ENCODE measurements around the gene CEACAM5. TPM values are rescaled to one million over a fixed set of nuclear protein-coding genes. Genes with fewer than 3 reads are reported as not detected.

The CEACAM5 gene
- total and polyA plus RNA-seq, 2 of the 4 experiments (the other 2 are of a cell fraction) = not detected

DNA sequence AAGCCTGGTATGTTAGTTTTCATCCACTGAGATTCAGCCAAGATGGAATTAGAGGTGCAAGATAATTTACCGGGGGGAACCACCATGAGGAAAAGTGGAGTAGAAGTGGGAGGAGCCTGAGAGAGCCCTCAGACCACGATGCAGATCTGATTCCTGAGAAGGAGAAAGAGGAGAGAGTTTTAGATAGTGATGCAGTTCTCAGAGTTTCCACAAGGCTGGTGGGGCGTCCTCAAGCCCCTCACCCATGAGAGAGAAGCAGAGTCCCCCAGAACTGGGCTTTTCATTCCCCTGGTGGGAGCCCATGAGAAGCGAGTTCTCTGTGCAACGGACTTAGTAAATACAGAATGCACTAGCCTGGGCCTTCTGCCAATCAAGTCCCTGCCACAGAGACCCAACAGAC, 18.1 kb downstream of the CEACAM5 start:
- H3K23ac ChIP-seq (ENCODE audit: low read depth, low read length) = no peak overlapping the region
- no peak overlapping the region for H3K4me3 ChIP-seq (ENCODE audit: insufficient read depth, low read depth, low read length)
- no peak overlapping the region for H2AFZ ChIP-seq (replicated peaks; ENCODE audit: low read length, poor library complexity)
- CTCF ChIA-PET = no interaction called here
- dilution Hi-C loops (cut with HindIII; ENCODE audit: low sequenced_read_pairs, unreplicated experiment) (no loop called here), intact Hi-C loops (cut with micrococcal nuclease) (no loop called here), in situ Hi-C loops (cut with MboI; ENCODE audit: low sequenced_read_pairs) (no loop called here)
- POLR2A ChIA-PET (ENCODE audit: unreplicated experiment) = no interaction called here
- H2BK20ac ChIP-seq (ENCODE audit: low read depth, low read length) = no peak overlapping the region
- H3K4me1 ChIP-seq (ENCODE audit: control insufficient read depth, insufficient read depth, low read length) = no peaks in the 10 kb centered on the region
- no peak overlapping the region for H4K5ac ChIP-seq (ENCODE audit: low read depth, low read length)
- H3K9me3 ChIP-seq (ENCODE audit: control insufficient read depth, insufficient read depth, low read length) = no peaks in the 10 kb centered on the region
- no peak overlapping the region for H2BK15ac ChIP-seq (ENCODE audit: low read depth, low read length)
- H3K27me3 ChIP-seq (ENCODE audit: control insufficient read depth, insufficient read depth, low read length) = no peaks in the 10 kb centered on the region; the same call in 1 of the 2 replicates
- H3K4me2 ChIP-seq (ENCODE audit: low read depth, low read length) = no peak overlapping the region
- no CpG with 5 or more reads among the region's 5 CpGs for WGBS, 2 experiments (ENCODE audit: extremely low coverage in 2 of 2, insufficient read length in 1 of 2)
- H3K14ac ChIP-seq (replicated peaks; ENCODE audit: low read depth, low read length) = no peak overlapping the region
- H2AK9ac ChIP-seq (replicated peaks; ENCODE audit: low read depth, low read length, poor library complexity) = no peak overlapping the region
- H4K91ac ChIP-seq (ENCODE audit: insufficient read depth, low read depth, low read length) = no peak overlapping the region
- H3K9me1 ChIP-seq (ENCODE audit: insufficient read depth, low read length) = no peaks in the 10 kb centered on the region
- no peak overlapping the region for H2BK5ac ChIP-seq (ENCODE audit: low read depth, low read length, poor library complexity, severe bottlenecking)
- TF ChIP-seq FOS (IDR thresholded peaks at IDR 0.05; ENCODE audit: low read depth, low read length) (no peak), MXI1 (IDR thresholded peaks at IDR 0.05; ENCODE audit: borderline replicate concordance, low read depth, low read length) (no peak)
- H3K18ac ChIP-seq (ENCODE audit: low read depth, low read length) = no peak overlapping the region
- H3K56ac ChIP-seq (ENCODE audit: extremely low read depth, insufficient read depth, low read length) = no peak overlapping the region
- no TSS peak for BruUV-seq (replicated peaks)
- DNase-seq (no peak), ATAC-seq (ENCODE audit: low read depth) (no peak)
- no peaks in the 10 kb centered on the region for H3K36me3 ChIP-seq (ENCODE audit: control insufficient read depth, insufficient read depth, low read length)
- H3K79me1 ChIP-seq (ENCODE audit: low read depth in 1 of 2, low read length in 2 of 2) = no peaks in the 10 kb centered on the region
- no peak overlapping the region for H4K8ac ChIP-seq (ENCODE audit: low read depth in 2 of 2, low read length in 2 of 2)
- no peak overlapping the region for H3K9ac ChIP-seq (ENCODE audit: low read depth, low read length)
- no peak overlapping the region for H3K4ac ChIP-seq (ENCODE audit: low read depth, low read length)
- no peak overlapping the region for H2AK5ac ChIP-seq (ENCODE audit: low read depth, low read length)
- H2BK120ac ChIP-seq (ENCODE audit: low read depth, low read length) = no peak overlapping the region
- H4K20me1 ChIP-seq (ENCODE audit: insufficient read depth, low read length) = no peaks in the 10 kb centered on the region
- H3K27ac ChIP-seq (ENCODE audit: insufficient read depth, low read length) = no peak overlapping the region

Measured in IMR-90 (cell line).